Measurements from ENCODE around the gene KARS1.

Gene KARS1

GRCh38 chr16:75578212-75578611 lies 69.3 kb downstream of the KARS1 start:
- no peak overlapping the region for H3K27ac ChIP-seq (ENCODE audit: low read depth, low read length)
- H2AFZ ChIP-seq (ENCODE audit: low read depth, low read length, severe bottlenecking): no peak overlapping the region
- peaks cover 21% of the 10 kb centered on the region; the same call in 1 of the 2 replicates for H3K36me3 ChIP-seq (ENCODE audit: low read length)
- H3K4me3 ChIP-seq (ENCODE audit: insufficient read depth, low read length, poor library complexity, severe bottlenecking): no peak overlapping the region
- H3K9me2 ChIP-seq (replicated peaks; ENCODE audit: insufficient read depth, low read length): no peaks in the 10 kb centered on the region
- no peaks in the 10 kb centered on the region; the same call in 1 of the 2 replicates for H3K79me2 ChIP-seq (ENCODE audit: insufficient read depth, low read length)
- H3F3A ChIP-seq (ENCODE audit: insufficient read depth): no peaks in the 10 kb centered on the region; the same call in 1 of the 2 replicates
- H4K20me1 ChIP-seq (ENCODE audit: low read depth, low read length): no peaks in the 10 kb centered on the region
- TF ChIP-seq EZH2phosphoT487 (conservative IDR thresholded peaks at IDR 0.05; ENCODE audit: low read length) (no peak), CTCF (IDR thresholded peaks at IDR 0.05; ENCODE audit: insufficient read depth, low read length, poor library complexity, severe bottlenecking) (no peak)
- H3K9ac ChIP-seq (ENCODE audit: low read length): no peak overlapping the region
- H3K9me3 ChIP-seq (ENCODE audit: insufficient read depth, low read length): no peaks in the 10 kb centered on the region
- H3K27me3 ChIP-seq (ENCODE audit: low read length): no peaks in the 10 kb centered on the region
- H3K4me2 ChIP-seq (ENCODE audit: low read depth, low read length, poor library complexity, severe bottlenecking): no peak overlapping the region

All from SU-DHL-6 (cell line).